GM21825 (cell line): ENCODE data around the gene RAC2.
"Not testable (repeated sequence)": the region's sequence is repeated elsewhere in the genome, so short reads cannot be mapped to it uniquely, and the experiment has no call there.

Experiments
- ATAC-seq: cut with Tn5 transposase; IDR thresholded peaks from one replicate; pipeline ENCODE4 v1.9.1; 2021; ENCODE audit warnings: mild to moderate bottlenecking, moderate library complexity; ENCODE audit not compliant: unreplicated experiment

RAC2 gene

GRCh38 chr22:37206841-37207821 lies 36.9 kb downstream of the RAC2 start:
- no peak for ATAC-seq

GRCh38 chr22:37206118-37206840 lies 37.8 kb downstream of the RAC2 start:
- no peak for ATAC-seq

- no peak for ATAC-seq
Measured at GRCh38 chr22:37205046-37205445, 39.0 kb downstream of the RAC2 start.

- ATAC-seq = no peak
Measured at GRCh38 chr22:37204045-37204655, 39.9 kb downstream of the RAC2 start.

GRCh38 chr22:37203354-37204044 lies 40.6 kb downstream of the RAC2 start:
- ATAC-seq = no peak

GRCh38 chr22:37202716-37203115 lies 41.4 kb downstream of the RAC2 start:
- no peak for ATAC-seq

GRCh38 chr22:37202001-37202555 lies 42.0 kb downstream of the RAC2 start:
- ATAC-seq = no peak

- ATAC-seq = not testable (repeated sequence)
Measured at GRCh38 chr22:37201443-37201820, 42.6 kb downstream of the RAC2 start.

GRCh38 chr22:37199760-37200108 lies 44.3 kb downstream of the RAC2 start:
- no peak for ATAC-seq

- peak; percentile 90 for ATAC-seq
Measured at GRCh38 chr22:37199103-37199759, 44.8 kb downstream of the RAC2 start.

GRCh38 chr22:37198258-37199102 lies 45.6 kb downstream of the RAC2 start:
- no peak for ATAC-seq

- ATAC-seq = no peak
Measured at GRCh38 chr22:37197451-37198257, 46.4 kb downstream of the RAC2 start.

GRCh38 chr22:37196539-37197450 lies 47.3 kb downstream of the RAC2 start:
- ATAC-seq = no peak

- ATAC-seq = no peak
Measured at GRCh38 chr22:37195921-37196320, 48.1 kb downstream of the RAC2 start.

GRCh38 chr22:37194750-37195149 lies 49.3 kb downstream of the RAC2 start:
- no peak for ATAC-seq

- ATAC-seq = no peak
Measured at GRCh38 chr22:37193629-37194191, 50.4 kb downstream of the RAC2 start.

GRCh38 chr22:37192741-37193140 lies 51.3 kb downstream of the RAC2 start:
- no peak for ATAC-seq
